NCI-H2107 (cell line): Measurements from ENCODE around the gene KCNIP1.

Experiments used
- DNase-seq: peaks from one replicate; lab custom pipeline; 2025; lab: John Stamatoyannopoulos, UW

The KCNIP1 gene

DNA sequence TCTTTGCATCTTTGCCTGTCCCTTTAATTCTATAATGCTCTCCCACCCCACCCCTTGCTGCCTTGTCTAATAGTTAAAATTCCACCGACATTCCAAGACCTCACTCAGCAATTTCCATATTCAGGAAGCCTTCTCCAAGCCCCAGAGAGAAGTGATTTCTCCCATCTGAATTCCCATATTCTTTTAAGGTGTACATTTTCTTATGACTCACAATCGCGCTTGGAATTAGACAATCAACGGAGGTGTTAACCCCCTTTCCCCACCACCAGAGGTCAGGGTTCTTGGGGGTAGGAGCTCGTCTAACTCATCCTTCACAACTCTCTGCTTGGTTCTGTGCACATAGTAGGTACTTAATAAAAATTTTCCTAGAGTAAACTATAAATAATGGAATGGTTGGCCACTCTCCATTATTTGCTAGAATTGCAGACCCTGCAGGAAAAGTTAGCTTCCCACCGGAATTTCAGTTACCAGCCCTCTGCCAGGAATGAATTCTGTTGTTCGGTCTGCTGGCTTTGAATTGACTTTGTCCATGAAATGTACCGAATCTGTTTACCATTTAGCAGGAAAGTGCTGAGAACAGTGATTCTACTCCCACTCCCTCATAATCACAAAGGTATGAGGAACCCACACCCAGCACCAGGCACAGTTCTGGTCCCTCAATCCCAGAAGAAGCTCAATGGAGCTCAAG lies 5.0 kb downstream of the KCNIP1 start:
- no peak for DNase-seq

DNA sequence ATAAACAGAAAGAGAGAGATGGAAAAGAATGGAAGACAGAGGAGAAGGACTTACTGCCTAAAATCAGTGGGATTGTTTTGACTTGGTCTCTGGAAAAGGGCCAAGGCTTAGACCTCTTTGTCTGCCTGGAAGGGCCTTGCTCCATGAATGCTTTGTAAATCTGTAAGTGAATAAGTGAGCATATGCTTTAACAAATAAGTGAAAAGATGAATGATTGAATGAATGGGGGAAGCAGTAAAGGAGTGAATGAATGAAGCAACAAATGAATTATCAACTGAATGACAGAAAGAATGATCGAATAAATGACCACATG lies 5.5 kb downstream of the KCNIP1 start:
- no peak for DNase-seq

DNA sequence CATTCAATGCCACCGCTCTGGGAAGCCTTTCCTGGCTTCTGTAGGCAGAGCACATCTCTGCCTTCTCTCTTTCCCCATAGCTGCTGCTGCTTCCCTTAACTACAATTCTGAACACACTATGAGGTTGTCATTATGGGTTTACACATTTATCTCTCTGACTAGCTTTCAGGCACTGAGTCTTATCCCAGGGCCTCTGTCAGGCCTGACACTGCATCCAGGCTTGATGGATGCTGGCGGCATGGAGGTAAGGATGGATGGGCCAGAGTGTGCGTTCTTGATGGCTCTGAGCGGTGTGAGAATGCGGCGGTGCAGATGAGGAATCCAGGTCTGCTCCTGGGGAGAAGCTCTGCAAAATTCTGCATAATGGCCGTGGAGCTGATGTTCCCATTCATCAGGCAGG lies 6.3 kb downstream of the KCNIP1 start:
- no peak for DNase-seq

DNA sequence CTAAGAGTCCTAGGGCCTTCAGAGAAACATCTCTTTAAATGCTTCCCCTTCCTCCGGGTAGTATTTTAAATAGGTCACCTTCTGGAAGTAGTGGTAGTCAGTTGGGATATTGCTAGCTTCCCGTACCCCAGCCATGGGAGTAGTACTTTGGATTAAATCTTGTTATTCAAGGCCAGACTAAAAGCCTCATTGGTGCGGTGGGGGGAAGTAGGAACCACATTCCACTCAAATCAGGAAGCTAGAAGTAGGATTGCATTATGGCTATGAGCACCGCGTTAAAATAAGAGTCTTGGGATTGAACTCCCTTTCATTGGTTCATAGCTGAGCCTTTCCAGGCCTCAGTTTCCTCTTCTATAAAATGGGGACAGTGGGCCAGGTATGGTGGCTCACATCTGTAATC lies 6.7 kb downstream of the KCNIP1 start:
- no peak for DNase-seq

DNA sequence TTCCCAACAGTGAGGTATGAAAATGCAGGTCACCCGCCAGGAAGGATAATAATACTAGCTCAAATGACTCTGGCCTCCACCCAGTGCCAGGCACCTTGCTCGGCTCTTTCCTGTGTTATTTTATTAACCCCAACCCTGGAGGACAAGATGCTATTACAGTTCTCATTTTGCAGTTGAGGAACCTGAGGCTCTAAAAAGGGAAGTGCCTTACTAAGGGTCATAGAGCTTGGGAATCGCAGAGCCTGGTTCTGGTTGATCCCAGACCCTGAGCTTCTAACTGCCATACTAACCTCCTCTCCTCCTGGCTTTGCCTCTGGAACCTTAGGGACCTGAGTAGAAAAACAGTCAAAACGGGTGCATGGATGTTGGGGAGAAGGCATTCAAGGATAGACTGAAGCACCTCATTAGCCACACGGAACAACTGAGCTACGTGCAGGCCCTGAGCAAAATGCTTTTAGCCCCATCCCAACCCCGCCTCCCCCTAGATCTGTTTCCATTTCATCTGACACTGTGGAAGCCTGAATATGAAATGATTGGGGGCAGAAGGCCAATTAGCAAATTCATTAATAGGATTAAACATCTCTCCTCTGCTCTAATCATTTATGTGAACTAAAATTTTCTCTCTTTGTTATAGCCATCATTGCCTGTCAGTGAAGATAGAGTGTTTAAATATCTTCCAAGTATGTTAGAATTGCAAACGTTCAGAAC lies 7.9 kb downstream of the KCNIP1 start:
- no peak for DNase-seq

DNA sequence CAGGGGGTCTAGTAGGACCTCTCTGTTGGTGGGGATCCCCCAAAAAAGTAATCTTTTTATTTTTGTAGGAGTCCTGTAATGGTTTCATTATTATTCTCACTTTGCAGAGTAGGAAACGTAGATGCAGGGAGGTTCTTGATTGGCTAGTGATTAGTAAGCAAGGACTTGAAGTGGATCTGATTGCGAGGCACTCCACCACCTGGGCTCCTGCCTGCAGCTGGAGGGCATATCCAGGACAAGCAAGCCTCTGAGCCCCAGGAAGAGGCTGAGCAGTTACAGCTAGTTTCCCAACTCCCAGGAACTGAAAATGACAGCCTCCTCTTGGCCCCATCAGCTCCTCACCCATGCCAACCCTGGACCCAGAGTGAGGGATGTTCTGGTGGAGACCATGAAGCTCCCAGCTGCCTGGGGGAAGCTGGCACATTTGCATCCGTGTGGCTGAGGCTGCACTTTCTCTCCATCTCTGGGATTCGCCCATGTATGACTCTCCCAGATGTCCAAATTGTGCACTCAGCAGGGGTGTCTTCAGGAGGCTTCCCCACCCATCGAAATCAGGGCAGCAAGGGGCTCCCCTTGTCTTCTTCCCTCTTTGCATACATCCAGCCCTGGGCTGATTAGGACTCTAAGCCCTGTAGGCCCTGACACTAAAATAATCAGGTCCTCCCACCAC lies 10.2 kb downstream of the KCNIP1 start:
- DNase-seq: peak; percentile 22

DNA sequence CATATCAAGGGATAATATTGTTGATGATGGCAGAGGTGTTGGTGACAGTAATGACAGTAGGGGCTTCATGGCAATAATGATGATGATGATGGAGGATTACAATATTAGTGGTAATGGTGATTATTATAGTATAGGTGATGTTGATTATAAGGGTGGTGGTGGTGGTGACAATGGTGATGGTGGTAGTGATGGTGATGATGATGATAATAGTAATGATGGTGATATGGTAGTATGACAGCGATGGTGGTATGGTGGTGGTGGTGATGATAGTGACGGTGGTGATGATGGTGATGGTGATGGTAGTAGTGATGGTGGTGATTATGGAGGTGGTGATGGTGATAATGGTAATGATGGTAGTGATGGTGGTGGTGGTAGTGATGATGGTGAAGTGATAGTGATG lies 13.6 kb downstream of the KCNIP1 start:
- DNase-seq: no peak

DNA sequence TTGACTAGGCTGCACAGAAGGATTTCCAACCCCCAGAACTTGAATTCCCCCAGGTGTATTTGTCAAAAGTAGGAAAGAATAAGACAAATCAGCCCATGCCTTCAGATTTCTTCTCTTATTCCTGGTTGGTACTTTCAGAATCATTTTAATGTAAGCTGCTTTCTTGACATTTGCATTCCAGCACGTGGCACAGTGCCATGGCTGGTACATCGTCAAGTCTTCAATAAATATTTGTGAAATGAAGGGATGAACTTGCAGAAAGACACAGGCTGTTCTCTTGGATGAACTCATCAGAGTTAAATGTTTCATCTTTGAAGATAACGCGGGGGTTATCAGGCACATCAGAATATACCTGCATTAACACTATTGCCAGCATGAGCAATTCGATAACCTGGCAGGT lies 14.5 kb downstream of the KCNIP1 start:
- no peak for DNase-seq

DNA sequence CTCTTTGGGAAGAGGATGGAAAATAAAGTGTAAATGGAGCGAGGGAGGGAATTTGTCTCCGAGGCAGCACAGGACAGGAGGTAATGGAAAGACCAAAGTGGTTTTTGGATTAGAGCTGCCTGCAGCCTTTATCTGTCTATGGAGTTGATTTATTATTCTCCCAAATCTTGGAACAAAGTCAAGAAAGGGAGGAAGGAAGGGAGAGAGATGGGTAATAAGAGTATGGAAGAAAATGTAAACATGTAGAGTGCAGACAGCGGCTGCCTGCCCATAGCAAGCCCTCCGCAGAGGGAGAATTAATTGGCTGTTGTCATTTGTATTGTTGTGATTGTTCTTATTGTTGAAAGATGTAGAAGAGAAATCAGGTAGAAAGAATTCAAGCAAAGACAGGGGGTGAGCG lies 15.7 kb downstream of the KCNIP1 start:
- no peak for DNase-seq

DNA sequence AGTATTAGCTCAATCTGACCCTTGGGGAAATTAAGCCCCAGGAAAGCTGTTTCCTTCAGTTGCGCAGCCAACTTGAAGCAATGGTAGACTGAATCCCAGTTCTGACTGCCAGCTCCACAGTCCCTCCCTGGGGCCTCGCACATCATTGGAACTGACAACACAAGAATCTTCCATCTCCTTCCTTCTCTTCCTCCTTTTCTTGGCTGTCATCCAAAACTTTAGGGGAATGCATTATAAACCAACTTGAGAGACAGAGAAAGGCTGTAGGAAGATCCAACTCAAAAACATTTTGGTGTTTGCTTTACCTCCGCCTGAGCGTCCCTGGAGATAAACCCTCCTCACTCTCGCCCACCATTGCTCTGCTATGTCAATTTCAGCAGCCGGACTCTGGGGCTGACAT lies 16.6 kb downstream of the KCNIP1 start:
- no peak for DNase-seq

DNA sequence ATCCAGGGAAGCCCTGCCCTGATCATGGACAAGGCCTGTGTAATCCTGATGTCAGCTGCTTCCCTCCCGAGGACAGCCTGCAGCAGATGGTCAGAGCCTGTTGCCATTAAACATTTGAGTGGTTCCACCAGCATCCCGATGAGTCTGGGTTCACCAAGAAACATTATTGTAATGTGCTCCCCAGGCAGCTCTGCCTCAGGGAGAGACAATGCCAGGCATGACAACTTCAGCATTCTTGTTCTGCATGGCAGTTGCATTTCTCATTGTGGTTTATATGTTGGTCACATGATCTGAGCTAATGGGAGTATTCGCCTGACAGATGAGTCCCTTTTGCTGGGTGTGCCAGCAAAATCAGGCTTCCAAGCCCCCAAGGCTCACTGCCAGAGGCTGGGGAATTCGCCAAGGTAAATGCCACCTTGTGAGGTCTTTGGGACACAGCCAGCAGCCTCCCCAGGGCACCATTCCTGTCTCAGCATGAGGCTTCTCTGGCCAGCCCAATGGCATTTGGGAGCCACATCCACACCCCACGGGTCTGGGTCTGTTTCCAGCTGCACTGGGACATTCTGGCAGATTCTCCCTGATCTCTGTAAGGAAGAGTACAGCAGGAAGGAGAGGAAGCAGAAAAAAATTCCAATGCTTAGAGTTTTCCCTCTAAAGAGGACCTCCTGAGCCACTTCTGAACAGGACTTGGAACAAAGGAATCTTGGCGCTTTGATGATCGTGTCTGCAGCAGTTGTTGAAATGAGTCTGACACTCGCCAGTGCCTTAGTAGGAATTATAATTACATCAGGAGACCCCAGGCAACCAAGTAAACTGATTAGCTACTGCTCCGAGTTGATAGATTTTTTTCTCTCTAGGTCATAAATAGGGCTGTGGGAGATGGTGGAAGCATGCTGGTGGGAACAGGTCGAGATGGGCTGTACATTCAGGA lies 18.7 kb downstream of the KCNIP1 start:
- no peak for DNase-seq

DNA sequence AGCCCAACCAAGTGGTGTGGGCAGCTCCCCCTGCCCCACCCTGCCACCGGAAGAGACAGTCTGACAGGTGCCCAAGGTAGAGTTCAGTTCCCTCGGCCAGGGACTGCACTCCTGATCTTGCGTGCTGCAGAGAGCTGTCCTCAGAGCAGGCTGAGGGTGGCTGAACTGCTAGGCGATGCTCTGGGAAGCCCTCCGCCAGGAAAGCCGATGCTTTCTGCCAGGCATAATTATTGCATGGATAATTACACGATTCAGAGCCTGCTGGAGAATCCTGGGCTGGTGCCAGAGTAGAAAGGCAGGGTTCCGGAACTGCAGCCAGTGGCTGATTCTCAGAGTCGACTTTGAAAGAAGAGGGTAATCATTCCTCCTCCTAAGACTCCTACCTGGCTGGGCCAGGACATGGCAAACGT lies 19.3 kb downstream of the KCNIP1 start:
- no peak for DNase-seq

DNA sequence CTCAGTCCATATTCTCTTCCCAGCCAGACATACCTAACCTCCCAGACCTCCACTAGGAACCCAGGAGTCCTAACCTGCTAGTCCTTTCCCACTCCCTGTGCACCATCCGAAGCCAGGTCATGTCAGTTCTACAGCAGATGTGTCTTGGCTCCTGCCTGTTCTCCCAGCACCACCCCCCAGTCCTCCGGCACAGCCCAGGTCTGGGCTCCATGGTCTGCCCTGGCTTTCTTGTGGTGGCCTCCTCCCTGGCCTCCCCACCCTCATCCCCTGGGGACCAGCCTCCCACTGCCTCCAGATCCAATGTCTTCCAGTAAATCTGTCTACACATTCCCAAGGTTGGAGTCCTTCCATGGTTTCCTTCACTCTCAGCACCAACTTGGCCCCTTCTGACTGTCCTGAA lies 20.0 kb downstream of the KCNIP1 start:
- DNase-seq: no peak

DNA sequence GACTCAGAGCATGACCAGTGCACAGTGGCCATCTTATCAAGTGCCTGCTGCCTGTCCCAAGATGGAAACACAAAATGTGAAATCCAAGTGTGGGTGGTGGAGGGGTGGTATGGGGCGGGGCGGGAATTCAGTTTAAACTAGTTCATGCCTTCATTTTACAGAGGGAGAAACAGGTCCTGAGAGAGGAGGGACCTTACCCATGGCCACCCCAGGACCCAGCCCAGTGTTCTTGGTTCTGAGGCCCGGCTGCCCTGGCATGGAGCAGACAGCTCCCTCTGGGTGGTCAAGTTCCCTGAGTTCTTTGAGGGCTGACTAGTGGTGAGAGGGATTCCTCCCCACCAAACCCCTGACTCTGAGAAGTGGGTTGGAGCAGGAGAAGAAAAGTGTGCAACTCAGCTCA lies 20.8 kb downstream of the KCNIP1 start:
- DNase-seq: no peak

DNA sequence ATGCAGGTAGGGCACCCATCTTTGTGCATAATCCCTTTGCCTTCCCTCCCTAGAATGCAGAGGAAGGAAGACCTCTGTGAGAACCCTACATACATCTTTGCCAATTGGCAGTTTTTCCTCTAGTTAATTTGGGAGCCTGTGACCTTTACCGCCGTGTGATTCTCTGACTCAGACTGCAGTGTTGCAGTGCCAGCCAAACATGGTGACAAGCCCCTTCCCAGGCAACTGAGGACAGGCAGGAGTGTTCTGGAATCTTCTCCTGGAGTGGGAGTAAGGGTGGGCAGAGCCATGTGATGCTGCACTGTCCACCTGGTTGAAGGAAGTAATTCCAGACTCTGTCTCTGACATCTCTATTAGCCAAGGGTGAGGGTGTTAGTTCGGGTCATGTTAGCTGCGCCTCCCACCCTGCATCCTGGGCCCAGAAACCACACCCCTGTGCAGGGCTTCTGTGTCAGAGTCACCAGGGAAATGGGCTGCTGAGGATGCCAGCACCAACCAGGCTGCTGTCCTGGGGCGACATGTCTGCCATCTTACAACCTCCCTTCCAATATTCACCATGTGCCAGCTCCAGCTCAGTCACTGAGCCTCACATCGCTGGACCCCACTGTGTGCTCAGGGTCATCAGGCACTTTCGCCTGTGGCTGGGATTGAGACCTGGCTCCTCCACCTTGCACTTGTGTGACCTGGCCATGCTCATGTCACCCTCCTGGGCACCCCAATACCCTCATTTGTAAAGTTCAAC lies 21.8 kb downstream of the KCNIP1 start:
- no peak for DNase-seq

DNA sequence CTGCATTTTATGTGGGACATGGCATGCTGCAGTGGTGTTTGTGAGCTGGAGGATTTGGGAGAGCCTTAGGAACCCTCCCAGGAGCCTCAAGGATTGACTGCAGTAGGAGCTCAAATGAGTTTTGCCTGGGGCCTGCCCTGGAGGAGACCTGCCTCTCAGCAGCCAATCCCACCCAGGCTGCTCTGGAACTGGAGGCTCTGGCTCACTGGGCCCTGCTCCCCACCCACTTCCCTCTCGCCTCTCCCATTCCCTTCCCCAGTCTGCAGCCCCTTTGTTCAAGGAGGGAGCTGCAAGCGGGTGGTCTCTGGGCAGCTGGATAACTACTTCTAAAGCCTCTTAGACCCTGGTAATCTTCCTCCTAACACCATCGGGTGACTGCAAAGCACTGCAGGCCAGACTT lies 24.2 kb downstream of the KCNIP1 start:
- no peak for DNase-seq

DNA sequence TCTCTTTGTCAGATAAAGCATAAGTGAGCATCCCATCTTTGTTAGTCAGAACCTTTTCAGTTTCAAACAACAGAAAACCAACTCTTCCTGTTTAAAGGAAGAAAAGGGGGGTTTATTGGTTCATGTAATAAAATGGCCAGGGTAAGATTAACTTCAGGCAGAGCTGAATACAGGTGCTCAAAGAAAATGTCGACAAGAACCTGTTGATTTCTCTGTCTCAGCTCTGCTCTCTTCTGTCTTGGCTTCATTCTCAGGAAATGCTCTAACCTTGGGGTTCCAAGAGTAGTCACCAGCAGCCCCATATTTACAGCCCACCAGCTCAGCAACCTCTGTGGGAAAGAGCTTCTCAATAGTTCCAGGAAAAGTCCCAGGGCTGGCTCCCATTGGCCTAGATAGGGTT lies 25.2 kb downstream of the KCNIP1 start:
- DNase-seq: no peak

DNA sequence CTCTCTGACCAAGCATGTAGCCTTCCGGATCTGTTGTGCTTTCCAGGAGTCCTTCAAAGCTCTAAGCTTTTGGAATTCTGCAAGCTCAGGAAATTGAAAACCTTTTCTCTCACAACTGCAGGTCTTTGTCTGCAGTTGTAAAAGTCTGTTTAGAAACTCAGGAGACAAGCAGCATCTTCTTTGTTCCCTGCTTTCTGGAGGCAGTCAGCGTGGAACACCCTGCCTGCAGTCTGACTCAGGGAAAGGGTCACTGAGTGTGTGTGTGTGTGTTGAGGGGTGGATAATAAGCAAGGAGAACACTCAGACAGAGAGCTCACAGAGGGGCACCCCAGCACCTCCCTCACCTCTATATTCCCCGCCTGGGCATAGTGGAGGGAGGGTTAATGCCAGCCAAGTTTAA lies 29.1 kb downstream of the KCNIP1 start:
- DNase-seq: no peak

DNA sequence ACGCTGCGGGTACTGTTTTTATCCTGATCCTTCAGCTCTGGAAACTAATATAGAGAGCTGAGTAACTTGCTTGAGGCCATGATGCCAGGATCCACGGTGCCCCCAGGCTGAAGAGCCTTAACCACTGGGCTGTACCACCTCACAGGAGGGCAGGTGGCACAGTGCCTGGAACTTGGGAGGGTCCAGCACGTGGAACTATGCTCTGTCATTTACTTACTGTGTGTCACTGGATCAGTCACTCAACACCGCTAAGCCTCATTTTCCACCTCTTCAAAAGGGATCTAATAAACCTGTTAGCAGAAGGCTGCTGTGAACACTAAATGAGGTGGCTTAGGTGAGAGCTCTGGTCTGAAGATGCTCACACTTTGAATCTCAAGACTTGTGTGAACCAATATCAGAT lies 29.6 kb downstream of the KCNIP1 start:
- DNase-seq: no peak

DNA sequence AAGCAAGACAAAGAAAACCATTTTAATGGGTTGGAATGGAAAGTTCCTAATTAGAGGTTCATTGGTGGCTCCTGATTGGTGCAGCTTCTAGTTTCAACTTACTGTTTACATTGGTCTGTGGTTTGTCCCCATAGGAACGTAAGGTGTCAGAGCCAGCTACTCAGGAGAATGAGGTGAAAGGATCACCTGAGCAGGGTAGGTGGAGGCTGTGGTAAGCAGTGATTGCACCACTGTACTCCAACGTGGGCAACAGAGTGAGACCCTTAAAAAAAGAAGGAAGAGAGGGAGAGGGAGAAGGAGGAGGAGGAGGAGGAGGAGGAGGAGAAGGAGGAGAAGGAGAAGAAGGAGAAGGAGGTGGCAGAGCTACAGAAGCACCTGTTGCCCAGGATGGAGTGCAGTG lies 30.4 kb downstream of the KCNIP1 start:
- peak; percentile 36 for DNase-seq

DNA sequence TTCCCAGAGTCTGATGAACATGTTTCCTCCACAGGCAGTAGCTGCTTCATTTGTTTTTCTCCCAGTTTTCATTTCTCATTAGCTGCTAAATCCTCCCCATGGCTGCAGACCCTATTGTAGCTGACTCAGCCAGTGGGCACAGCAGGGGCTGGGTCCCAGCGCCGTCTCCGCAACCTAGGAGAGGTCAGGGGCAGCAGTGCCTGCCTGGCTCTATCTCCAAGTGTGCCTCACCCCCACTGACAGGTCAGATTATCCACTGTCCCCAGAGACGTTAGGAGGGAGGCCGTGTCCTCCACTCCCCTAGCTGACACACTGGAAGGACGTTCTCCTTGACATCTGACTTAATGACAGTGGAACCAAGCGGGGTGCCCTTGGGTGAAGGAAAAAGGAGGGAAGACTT lies 31.1 kb downstream of the KCNIP1 start:
- no peak for DNase-seq

DNA sequence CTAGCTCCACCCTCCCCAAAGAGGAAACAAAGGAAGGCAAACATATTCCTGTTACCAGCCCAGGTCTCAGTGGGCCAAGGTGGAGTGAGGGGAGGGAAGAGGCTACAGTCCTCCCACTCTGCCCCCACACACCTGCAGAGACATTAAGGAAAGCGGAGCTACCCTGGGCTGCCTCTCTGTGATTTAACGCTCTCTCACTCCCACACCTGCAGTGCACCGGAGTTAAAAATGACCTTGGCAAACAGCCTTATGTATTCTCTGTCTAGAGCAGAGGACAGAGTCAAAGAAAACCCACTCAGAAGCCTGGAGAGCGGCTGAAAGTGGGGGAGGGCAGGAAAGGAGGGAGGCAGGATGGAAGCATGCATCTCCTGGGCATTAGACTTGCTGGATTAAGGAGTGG lies 32.7 kb downstream of the KCNIP1 start:
- DNase-seq: no peak
